Endothelial cell of hepatic sinusoid (primary cell): ENCODE data around the gene GSTT2B.
"Not testable (repeated sequence)": the region's sequence is repeated elsewhere in the genome, so short reads cannot be mapped to it uniquely, and the experiment has no call there.

Experiments used
- in situ Hi-C: cut with HindIII; loops from 2 replicates; pipeline ENCODE4 v1.10.0; 2017; ENCODE audit warnings: low sequenced_read_pairs

Gene GSTT2B

GRCh38 chr22:23986538-23987178 lies 25.7 kb upstream of the GSTT2B start:
- in situ Hi-C loops = not testable (repeated sequence)

GRCh38 chr22:23986089-23986488 lies 25.1 kb upstream of the GSTT2B start:
- in situ Hi-C loops = not testable (repeated sequence)

- in situ Hi-C loops = no loop called here
These were observed 23.4 kb upstream of the GSTT2B start for GRCh38 chr22:23984430-23984829.

GRCh38 chr22:23980567-23980966 lies 19.6 kb upstream of the GSTT2B start:
- in situ Hi-C loops = not testable (repeated sequence)

GRCh38 chr22:23979557-23980240 lies 18.7 kb upstream of the GSTT2B start, which contains the start of gene GSTT2:
Gene GSTT2 (plus strand): TSS chr22:23980134.
- in situ Hi-C loops = not testable (repeated sequence)

- in situ Hi-C loops = not testable (repeated sequence)
These were observed 16.3 kb upstream of the GSTT2B start for GRCh38 chr22:23977304-23977703.

- in situ Hi-C loops = not testable (repeated sequence)
These were observed 13.9 kb upstream of the GSTT2B start for GRCh38 chr22:23974836-23975352.

- in situ Hi-C loops = not testable (repeated sequence)
These were observed 13.3 kb upstream of the GSTT2B start, which contains the start of gene DDT for GRCh38 chr22:23974345-23974744. Gene DDT (minus strand): TSS chr22:23974441. CDS start chr22:23974414, 27 bp downstream.

- in situ Hi-C loops = not testable (repeated sequence)
These were observed 10.9 kb upstream of the GSTT2B start for GRCh38 chr22:23971927-23972326.

GRCh38 chr22:23970816-23971486 lies 10.0 kb upstream of the GSTT2B start:
- in situ Hi-C loops = no loop called here

GRCh38 chr22:23970201-23970641 lies 9.2 kb upstream of the GSTT2B start:
- in situ Hi-C loops = no loop called here

GRCh38 chr22:23969071-23969470 lies 8.1 kb upstream of the GSTT2B start:
- in situ Hi-C loops = no loop called here

- in situ Hi-C loops = not testable (repeated sequence)
These were observed 5.6 kb upstream of the GSTT2B start, which contains the start of gene DDTL for GRCh38 chr22:23966568-23966967. Gene DDTL (plus strand): TSS chr22:23966888. CDS start chr22:23966915, 27 bp downstream.

- in situ Hi-C loops = not testable (repeated sequence)
These were observed 5.1 kb upstream of the GSTT2B start for GRCh38 chr22:23966094-23966493.

- in situ Hi-C loops = not testable (repeated sequence)
These were observed 4.6 kb downstream of the GSTT2B start for GRCh38 chr22:23956301-23956900.

GRCh38 chr22:23955886-23956285 lies 5.1 kb downstream of the GSTT2B start:
- in situ Hi-C loops = not testable (repeated sequence)

- in situ Hi-C loops = not testable (repeated sequence)
These were observed 6.0 kb downstream of the GSTT2B start for GRCh38 chr22:23954991-23955305.

GRCh38 chr22:23954193-23954990 lies 6.6 kb downstream of the GSTT2B start:
- in situ Hi-C loops = not testable (repeated sequence)

- in situ Hi-C loops = not testable (repeated sequence)
These were observed 7.5 kb downstream of the GSTT2B start for GRCh38 chr22:23953485-23953884.

- in situ Hi-C loops = not testable (repeated sequence)
These were observed 8.1 kb downstream of the GSTT2B start for GRCh38 chr22:23952794-23953405.
